ENCODE data around the gene FAM83D. TPM values are rescaled to one million over a fixed set of nuclear protein-coding genes. Genes with fewer than 3 reads are reported as not detected.

The FAM83D gene
- total RNA-seq, 4 donors from 2014 or later: 93.9 to 311 (median 211) TPM

DNA sequence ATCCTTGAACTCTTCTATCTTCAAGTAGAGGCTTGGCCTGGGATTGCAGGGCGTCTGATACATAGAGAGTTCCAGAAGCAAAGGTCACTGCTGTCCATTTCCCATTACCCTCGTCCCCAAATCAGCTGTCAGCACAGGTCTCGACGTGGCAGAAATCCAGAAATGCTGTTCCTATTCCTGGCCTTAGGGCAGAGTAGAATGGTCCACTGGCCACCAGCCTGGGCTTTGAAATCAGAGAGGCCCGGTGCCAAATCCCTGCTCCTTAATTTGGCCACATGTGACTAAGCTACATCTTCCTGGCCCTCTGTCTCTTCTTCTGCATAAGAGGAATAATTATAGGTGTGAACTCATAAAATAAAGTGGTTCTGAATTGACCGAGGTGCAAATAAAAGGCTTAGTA is 40.9 kb upstream of the FAM83D start:
- H3K4me3 ChIP-seq: no peak overlapping the region
- 66% methylated on average over 6 of the region's 6 CpGs for WGBS
- H3K4me1 ChIP-seq: peaks cover 0 to 9% (median 3%) of the 10 kb centered on the region in 4 donors
- intact Hi-C loops (cut with DNase I): no loop called here
- H3K36me3 ChIP-seq: no peaks in the 10 kb centered on the region
- TF ChIP-seq POLR2AphosphoS5 (IDR thresholded peaks at IDR 0.05) (no peak), EP300 (IDR thresholded peaks at IDR 0.05) (no peak), POLR2A (IDR thresholded peaks at IDR 0.05; ENCODE audit: low read depth) (no peak)
- TF ChIP-seq, protein P1, sequence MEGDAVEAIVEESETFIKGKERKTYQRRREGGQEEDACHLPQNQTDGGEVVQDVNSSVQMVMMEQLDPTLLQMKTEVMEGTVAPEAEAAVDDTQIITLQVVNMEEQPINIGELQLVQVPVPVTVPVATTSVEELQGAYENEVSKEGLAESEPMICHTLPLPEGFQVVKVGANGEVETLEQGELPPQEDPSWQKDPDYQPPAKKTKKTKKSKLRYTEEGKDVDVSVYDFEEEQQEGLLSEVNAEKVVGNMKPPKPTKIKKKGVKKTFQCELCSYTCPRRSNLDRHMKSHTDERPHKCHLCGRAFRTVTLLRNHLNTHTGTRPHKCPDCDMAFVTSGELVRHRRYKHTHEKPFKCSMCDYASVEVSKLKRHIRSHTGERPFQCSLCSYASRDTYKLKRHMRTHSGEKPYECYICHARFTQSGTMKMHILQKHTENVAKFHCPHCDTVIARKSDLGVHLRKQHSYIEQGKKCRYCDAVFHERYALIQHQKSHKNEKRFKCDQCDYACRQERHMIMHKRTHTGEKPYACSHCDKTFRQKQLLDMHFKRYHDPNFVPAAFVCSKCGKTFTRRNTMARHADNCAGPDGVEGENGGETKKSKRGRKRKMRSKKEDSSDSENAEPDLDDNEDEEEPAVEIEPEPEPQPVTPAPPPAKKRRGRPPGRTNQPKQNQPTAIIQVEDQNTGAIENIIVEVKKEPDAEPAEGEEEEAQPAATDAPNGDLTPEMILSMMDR (IDR thresholded peaks at IDR 0.05): no peak
- H3K27ac ChIP-seq (replicated peaks in 1 of 4): no peak overlapping the region
- no peak for DNase-seq (ENCODE audit: extremely low spot score)
- H3K9me3 ChIP-seq: no peaks in the 10 kb centered on the region
- peaks cover 0 to 71% (median 0%) of the 10 kb centered on the region in 4 donors for H3K27me3 ChIP-seq

DNA sequence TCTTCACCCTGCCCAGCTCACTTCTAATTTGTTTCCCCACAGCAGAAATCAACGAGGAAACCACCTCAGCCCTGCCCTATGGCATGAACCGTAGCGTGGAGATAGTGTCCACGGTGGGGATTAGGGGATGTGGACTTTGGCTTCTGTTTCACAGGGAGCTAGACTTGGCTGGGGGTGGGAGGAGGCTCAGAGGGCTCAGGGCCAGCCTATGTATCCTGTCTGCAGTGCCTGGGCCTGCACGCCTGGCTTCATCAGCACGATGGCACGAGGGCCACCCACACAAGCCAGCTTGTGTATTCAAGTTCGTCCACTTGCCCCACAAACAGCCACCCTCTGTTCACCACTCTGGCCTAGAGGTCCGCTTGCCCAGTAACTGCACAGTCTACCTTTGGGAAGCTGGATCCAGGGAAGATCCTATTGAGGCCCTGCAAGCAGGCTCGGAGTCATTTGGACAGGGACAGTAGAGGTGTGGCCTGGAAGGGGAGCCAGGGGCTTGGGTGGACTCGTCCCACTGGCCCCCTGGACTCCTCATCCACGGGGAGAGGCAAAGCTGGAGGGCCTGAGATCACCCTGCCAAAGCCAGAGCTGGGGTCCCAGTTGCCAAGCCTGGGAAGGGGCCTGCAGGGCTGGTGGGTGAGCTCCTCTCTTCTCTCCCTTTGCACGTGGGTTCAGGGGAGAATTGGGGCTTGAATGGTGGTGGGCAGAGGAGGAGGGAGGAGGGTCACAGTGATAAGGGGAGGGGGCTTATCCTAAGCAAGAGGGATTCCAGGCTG is 38.0 kb upstream of the FAM83D start:
- H3K4me3 ChIP-seq: no peak overlapping the region
- intact Hi-C loops (cut with DNase I): no loop called here
- H3K4me1 ChIP-seq: peaks cover 0 to 4% (median 3%) of the 10 kb centered on the region in 4 donors
- H3K27ac ChIP-seq (replicated peaks in 1 of 4): no peak overlapping the region
- DNase-seq (ENCODE audit: extremely low spot score): no peak
- no peaks in the 10 kb centered on the region for H3K9me3 ChIP-seq
- peaks cover 0 to 62% (median 0%) of the 10 kb centered on the region in 4 donors for H3K27me3 ChIP-seq
- no peak for TF ChIP-seq EP300 (IDR thresholded peaks at IDR 0.05)
- TF ChIP-seq POLR2AphosphoS5 (IDR thresholded peaks at IDR 0.05): no peak
- TF ChIP-seq, protein P1 (IDR thresholded peaks at IDR 0.05): no peak
- no peak for TF ChIP-seq POLR2A (IDR thresholded peaks at IDR 0.05; ENCODE audit: low read depth)
- no peaks in the 10 kb centered on the region for H3K36me3 ChIP-seq
- WGBS: 85% methylated on average over 13 of the region's 13 CpGs

DNA sequence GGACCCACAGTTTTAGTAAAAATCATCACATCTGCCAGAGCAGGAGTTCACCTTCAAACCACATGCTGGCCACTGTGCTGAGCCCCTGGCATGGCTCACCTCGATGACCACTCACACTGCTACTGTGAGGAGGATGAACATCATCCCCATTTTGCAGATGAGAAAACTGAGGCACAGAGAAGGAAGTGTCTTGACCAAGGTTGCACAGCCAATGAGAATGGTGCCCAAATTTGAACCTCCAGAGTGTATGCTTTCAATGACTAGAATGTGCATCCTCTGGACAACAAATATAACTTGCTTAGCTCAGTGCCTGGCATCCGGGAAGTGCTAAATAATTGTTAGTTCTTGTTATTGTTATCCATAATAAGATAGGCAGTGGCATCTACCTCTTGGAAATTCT is 37.2 kb upstream of the FAM83D start:
- H3K36me3 ChIP-seq: no peaks in the 10 kb centered on the region
- H3K27me3 ChIP-seq: peaks cover 0 to 62% (median under 1%) of the 10 kb centered on the region in 4 donors
- no peak for DNase-seq (ENCODE audit: extremely low spot score)
- no peaks in the 10 kb centered on the region for H3K9me3 ChIP-seq
- H3K27ac ChIP-seq (replicated peaks in 1 of 4): no peak overlapping the region
- H3K4me1 ChIP-seq: peaks cover 3 to 11% (median 7%) of the 10 kb centered on the region in 4 donors
- no peak for TF ChIP-seq EP300 (IDR thresholded peaks at IDR 0.05)
- TF ChIP-seq, protein P1 (IDR thresholded peaks at IDR 0.05): no peak
- no peak for TF ChIP-seq POLR2AphosphoS5 (IDR thresholded peaks at IDR 0.05)
- H3K4me3 ChIP-seq: no peak overlapping the region
- intact Hi-C loops (cut with DNase I): no loop called here
- 79% methylated on average over 2 of the region's 2 CpGs for WGBS

DNA sequence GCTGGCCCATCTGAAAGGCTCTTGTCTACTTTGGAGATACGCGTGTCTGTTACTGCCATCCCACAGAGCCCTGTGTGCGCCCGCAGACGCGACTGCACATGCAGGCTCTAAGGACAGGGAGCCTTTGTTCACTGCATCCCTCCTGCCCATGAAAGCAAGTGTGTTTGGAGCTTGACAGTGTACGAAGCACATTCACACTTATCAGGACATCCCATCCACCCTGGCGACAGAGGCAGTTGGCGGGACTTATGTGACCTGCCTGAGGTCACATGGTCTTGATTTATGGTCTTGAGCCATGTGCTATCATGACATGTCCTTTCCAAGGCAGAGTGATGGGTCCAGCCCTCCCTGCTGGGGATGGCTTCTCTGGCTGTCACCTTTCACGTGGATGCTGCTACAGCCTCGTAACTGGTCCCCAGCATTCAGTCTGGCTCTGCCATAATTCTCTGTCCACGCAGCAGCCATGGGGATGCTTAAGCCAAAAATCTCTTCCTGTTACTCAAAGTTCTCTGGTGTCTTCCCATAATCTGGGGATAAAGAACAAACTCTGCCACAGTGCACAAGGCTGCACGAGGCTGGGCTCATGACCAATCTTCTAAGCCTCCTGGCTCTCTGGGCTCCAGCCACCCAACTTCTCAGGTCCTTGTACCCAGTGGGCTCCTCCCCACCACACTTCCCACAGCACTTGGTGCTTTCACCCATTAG is 36.3 kb upstream of the FAM83D start:
- H3K36me3 ChIP-seq: no peaks in the 10 kb centered on the region
- H3K27me3 ChIP-seq: peaks cover 0 to 63% (median 2%) of the 10 kb centered on the region in 4 donors
- no peaks in the 10 kb centered on the region for H3K9me3 ChIP-seq
- no peak overlapping the region for H3K4me3 ChIP-seq
- no peak for TF ChIP-seq EP300 (IDR thresholded peaks at IDR 0.05)
- peaks cover 5 to 13% (median 12%) of the 10 kb centered on the region in 4 donors for H3K4me1 ChIP-seq
- H3K27ac ChIP-seq (replicated peaks in 1 of 4): no peak overlapping the region
- intact Hi-C loops (cut with DNase I): loop anchor here (5.0 kb wide), 1 partner anchor 243 kb away; no protein-coding TSS in a partner anchor
- DNase-seq (ENCODE audit: extremely low spot score): no peak
- WGBS: 69% methylated on average over 10 of the region's 13 CpGs

DNA sequence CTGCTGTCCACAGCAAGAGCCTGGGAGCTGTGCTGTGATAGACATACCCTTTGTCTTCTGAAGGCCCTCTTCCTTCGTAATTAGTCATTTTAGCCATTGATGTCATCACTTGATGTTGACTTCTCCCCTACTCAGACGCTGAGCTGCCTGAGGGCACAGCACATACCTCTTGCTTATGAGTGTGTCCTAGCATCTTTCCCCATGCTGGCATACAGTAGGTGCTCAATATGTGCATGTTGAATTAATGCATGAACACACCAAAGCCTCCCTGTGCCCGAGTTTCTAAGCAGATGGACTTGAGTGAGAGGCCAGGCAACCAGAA is 35.8 kb upstream of the FAM83D start:
- TF ChIP-seq, protein P1 (IDR thresholded peaks at IDR 0.05): no peak
- no peak for TF ChIP-seq POLR2AphosphoS5 (IDR thresholded peaks at IDR 0.05)
- TF ChIP-seq POLR2A (IDR thresholded peaks at IDR 0.05; ENCODE audit: low read depth): no peak
- no peak for TF ChIP-seq EP300 (IDR thresholded peaks at IDR 0.05)
- intact Hi-C loops (cut with DNase I): loop anchor here (5.0 kb wide), 1 partner anchor 243 kb away; no protein-coding TSS in a partner anchor
- Histone ChIP-seq H3K9me3 (no peaks in the 10 kb centered on the region), H3K27ac (replicated peaks in 1 of 4) (no peak overlapping the region), H3K36me3 (no peaks in the 10 kb centered on the region), H3K4me3 (no peak overlapping the region), H3K4me1 (peaks cover 5 to 13% (median 12%) of the 10 kb centered on the region in 4 donors), H3K27me3 (peaks cover 0 to 59% (median 2%) of the 10 kb centered on the region in 4 donors)
- DNase-seq (ENCODE audit: extremely low spot score): no peak
- 79% methylated on average over 3 of the region's 3 CpGs for WGBS

Measured in esophagus muscularis mucosa (tissue), 4 donors.